Kidney (tissue), 14 donors: Measurements from ENCODE around the gene GSTT2B. TPM values are rescaled to one million over a fixed set of nuclear protein-coding genes. Genes with fewer than 3 reads are reported as not detected.
"Not testable (repeated sequence)": the region's sequence is repeated elsewhere in the genome, so short reads cannot be mapped to it uniquely, and the experiment has no call there.

Experiments
- DNase-seq, 5 donors: peaks; one replicate each; pipeline ENCODE4 v3.0.0-alpha.2; 2013 to 2020
- FAIRE-seq: peaks from 2 replicates; lab custom pipeline; 2012; peaks lifted over from hg19 to GRCh38; lab: Jason Lieb, UNC
- H3K27ac ChIP-seq, 2 donors: one replicate each; pipeline ENCODE4 v1.7.0; 2013; ENCODE audit warnings: low read depth in 2 of 2, low read length in 2 of 2, inconsistent platforms in 1 of 2
- H3K27me3 ChIP-seq: one replicate; pipeline ENCODE4 v1.7.1; 2013; ENCODE audit warnings: low read length, inconsistent platforms; ENCODE audit not compliant: control insufficient read depth, insufficient read depth
- H3K36me3 ChIP-seq, 3 donors: one replicate each; pipeline versions ENCODE4 v1.7.0 to v1.7.1; 2013; ENCODE audit warnings: low read length in 3 of 3, control low read depth in 1 of 3, inconsistent platforms in 1 of 3; ENCODE audit not compliant: insufficient read depth in 3 of 3, control insufficient read depth in 2 of 3
- H3K4me1 ChIP-seq, 3 donors: one replicate each; pipeline versions ENCODE4 v1.7.0 to v1.7.1; 2013; ENCODE audit warnings: low read length in 3 of 3, inconsistent platforms in 1 of 3, low read depth in 1 of 3; ENCODE audit not compliant: control insufficient read depth in 2 of 3, insufficient read depth in 2 of 3
- H3K4me3 ChIP-seq, 3 donors: one replicate each; pipeline versions ENCODE4 v1.7.0 to v1.8.1; 2013; ENCODE audit warnings: low read length in 3 of 3, control low read depth in 1 of 3, inconsistent platforms in 1 of 3
- H3K9ac ChIP-seq, 3 donors: one replicate each; pipeline versions ENCODE4 v1.7.0 to v1.7.1; 2013; ENCODE audit warnings: low read length in 3 of 3, control low read depth in 1 of 3, inconsistent platforms in 1 of 3
- H3K9me3 ChIP-seq, 3 donors: one replicate each; pipeline versions ENCODE4 v1.7.0 to v1.7.1; 2013; ENCODE audit warnings: low read length in 3 of 3, control low read depth in 1 of 3, inconsistent platforms in 1 of 3; ENCODE audit not compliant: control insufficient read depth in 2 of 3, insufficient read depth in 1 of 3
- intact Hi-C: fragments of 100-400 bp; cut with DNase I; formaldehyde crosslinking; loops from one replicate; pipeline ENCODE4 v1.11.1; 2022
- polyA plus RNA-seq: library from polyadenylated mRNA; stranded (reverse); fragments of 350-450 nt; fragmentation: Illumina TruSeq; extraction: RNeasy Lipid Tissue Mini Kit (QIAGEN cat#74804); gene quantifications from one replicate; pipeline ENCODE4 v1.2.3, GENCODE V29; 2014; ENCODE audit warnings: low read depth, low replicate concordance; ENCODE audit not compliant: insufficient read depth
- total RNA-seq: library from RNA; stranded (reverse); fragmentation: NEBNext Ultra II Directional; extraction: Animal tissue kit (Norgen Biotek cat#: 25700); gene quantifications from one replicate; pipeline ENCODE4 v1.2.1, GENCODE V29; 2021
- TF ChIP-seq, protein P1 (sequence below): IDR thresholded peaks from 3 replicates; pipeline ENCODE4 v1.5.1; 2012; ENCODE audit warnings: mild to moderate bottlenecking, moderate library complexity, borderline replicate concordance; ENCODE audit not compliant: insufficient read depth; ENCODE audit errors: extremely low read depth
- donor health status: control.
- donor health status: control.
- donor health status: control.
- donor health status: control.
- donor health status: control.
- donor health status: DM: yes; HTN: yes; CAD: no.
- donor health status: Normal renal cell carcinoma (clear cell type).

GSTT2B gene
- total and polyA plus RNA-seq, 2 donors from 2014 or later, result 10.8 to 20.6 TPM

DNA sequence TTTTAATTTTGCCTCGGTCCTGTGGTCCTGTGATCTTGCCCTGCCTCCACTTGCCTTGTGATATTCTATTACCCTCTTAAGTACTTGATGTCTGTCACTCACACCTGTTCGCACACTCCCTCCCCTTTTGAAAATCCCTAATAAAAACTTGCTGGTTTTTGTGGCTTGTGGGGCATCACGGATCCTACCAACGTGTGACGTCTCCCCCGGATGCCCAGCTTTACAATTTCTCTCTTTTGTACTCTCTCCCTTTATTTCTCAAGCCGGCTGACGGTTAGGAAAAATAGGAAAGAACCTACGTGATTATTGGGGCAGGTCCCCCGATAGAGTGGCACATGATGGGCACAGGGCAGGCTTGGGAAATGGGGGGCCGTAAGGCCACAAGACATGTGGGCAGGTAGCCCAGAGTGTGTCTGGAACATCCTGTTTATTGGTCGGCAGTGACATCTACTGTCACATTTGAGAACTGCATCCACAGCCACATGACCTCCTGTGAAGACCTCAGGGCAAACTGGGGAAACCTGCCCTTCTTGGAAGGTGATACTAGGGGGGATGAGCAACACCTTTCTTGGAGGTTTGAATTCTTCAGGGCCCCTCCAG, 4.6 kb downstream of the GSTT2B start:
- FAIRE-seq, H3K9me3 ChIP-seq, H3K9ac ChIP-seq, H3K36me3 ChIP-seq, H3K27ac ChIP-seq, H3K4me1 ChIP-seq, H3K27me3 ChIP-seq, intact Hi-C loops, H3K4me3 ChIP-seq: not testable (repeated sequence)
- TF ChIP-seq, protein P1, sequence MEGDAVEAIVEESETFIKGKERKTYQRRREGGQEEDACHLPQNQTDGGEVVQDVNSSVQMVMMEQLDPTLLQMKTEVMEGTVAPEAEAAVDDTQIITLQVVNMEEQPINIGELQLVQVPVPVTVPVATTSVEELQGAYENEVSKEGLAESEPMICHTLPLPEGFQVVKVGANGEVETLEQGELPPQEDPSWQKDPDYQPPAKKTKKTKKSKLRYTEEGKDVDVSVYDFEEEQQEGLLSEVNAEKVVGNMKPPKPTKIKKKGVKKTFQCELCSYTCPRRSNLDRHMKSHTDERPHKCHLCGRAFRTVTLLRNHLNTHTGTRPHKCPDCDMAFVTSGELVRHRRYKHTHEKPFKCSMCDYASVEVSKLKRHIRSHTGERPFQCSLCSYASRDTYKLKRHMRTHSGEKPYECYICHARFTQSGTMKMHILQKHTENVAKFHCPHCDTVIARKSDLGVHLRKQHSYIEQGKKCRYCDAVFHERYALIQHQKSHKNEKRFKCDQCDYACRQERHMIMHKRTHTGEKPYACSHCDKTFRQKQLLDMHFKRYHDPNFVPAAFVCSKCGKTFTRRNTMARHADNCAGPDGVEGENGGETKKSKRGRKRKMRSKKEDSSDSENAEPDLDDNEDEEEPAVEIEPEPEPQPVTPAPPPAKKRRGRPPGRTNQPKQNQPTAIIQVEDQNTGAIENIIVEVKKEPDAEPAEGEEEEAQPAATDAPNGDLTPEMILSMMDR, result peak; percentile 96
- DNase-seq, result peak in 4 of 5 donors; percentile 73 to 86 (median 80)

DNA sequence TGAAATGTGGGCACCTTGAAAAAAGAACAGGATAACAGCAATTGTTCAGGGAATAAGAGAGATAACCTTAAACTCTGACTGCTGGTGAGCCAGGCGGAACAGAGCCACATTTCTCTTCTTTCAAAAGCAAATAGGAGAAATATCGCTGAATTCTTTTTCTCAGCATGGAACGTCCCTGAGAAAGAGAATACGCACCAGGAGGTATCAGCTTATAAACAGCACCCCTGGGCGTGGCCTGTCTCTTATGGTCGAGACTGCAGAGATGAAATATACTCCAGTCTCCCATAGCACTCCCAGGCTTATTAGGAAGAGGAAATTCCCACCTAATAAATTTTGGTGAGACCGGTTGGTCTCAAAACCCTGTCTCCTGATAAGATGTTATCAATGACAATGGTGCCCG, 5.1 kb downstream of the GSTT2B start:
- H3K4me1 ChIP-seq, H3K27me3 ChIP-seq, DNase-seq, H3K27ac ChIP-seq, FAIRE-seq, H3K9ac ChIP-seq, intact Hi-C loops, H3K9me3 ChIP-seq, H3K36me3 ChIP-seq, H3K4me3 ChIP-seq: not testable (repeated sequence)

DNA sequence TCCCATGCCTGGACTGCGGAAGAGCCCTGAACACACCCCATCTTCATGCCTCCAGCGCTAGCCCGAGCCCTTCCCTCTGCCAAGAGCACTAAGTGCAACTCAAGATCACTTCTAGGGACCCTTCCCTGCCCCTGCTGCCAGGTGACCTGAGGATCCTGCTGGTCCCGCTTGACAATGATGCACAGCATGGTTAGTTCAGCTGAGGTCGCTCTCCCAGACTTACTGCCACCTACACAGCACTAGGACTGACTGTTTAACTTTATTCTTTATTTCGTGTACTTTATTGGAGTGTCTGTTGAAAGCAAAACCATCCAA, 6.0 kb downstream of the GSTT2B start:
- H3K4me3 ChIP-seq, H3K27me3 ChIP-seq, H3K4me1 ChIP-seq, H3K9me3 ChIP-seq, intact Hi-C loops, DNase-seq, FAIRE-seq, H3K36me3 ChIP-seq, H3K27ac ChIP-seq, H3K9ac ChIP-seq: not testable (repeated sequence)

DNA sequence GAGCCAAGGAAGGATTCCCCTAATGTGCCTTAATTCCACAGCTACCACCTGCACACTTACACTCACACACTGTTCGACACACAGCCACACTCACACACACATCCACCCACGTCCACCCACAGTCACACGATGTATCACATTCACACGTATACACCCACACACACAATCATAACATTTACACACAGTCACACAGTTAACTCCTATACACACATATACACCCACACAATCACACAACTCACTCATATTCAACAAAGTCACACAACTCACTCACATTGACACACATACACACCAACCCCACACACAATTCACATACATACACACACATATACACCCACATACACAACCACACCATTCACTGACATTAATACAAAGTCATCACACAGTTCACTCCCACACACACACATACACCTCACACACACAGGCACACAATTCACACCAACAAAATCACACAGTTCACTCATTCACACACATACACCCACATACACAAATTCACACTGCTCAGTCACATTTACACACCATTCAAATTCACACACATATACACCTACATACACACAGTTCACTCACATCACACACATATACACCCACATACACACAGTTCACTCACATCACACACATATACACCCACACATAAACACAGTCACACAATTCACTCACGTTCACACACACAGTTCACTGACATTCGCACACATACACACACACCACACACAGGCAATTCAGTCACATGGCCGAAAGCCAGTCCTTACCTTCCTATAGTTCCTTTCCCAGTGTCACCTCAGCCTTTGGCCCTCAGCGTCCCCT, 6.6 kb downstream of the GSTT2B start:
- H3K4me3 ChIP-seq, H3K9ac ChIP-seq, H3K9me3 ChIP-seq, H3K36me3 ChIP-seq, FAIRE-seq, DNase-seq, H3K4me1 ChIP-seq, H3K27ac ChIP-seq, intact Hi-C loops, H3K27me3 ChIP-seq: not testable (repeated sequence)

DNA sequence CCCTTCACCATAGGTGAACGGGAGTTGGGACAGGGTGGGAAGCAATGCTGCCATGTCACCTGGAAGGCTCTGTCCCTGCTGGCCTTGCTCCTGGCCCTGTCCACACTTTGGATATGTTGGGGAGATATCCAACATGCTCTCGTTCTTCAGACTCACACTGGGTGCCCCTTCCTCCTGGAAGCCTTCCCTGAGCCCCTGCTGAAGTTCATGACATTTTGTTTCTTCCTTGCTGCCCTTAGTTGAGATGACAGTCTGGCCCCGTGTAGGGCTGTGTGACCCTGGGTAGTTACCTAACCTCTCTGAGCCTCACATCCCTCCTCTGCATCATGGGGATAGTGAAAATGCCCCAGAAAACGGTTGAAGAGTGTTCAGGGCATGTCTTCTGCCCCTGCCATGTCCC, 7.5 kb downstream of the GSTT2B start:
- DNase-seq, H3K27ac ChIP-seq, H3K4me1 ChIP-seq, H3K27me3 ChIP-seq, H3K4me3 ChIP-seq, H3K9ac ChIP-seq, intact Hi-C loops, H3K36me3 ChIP-seq, H3K9me3 ChIP-seq, FAIRE-seq: not testable (repeated sequence)

DNA sequence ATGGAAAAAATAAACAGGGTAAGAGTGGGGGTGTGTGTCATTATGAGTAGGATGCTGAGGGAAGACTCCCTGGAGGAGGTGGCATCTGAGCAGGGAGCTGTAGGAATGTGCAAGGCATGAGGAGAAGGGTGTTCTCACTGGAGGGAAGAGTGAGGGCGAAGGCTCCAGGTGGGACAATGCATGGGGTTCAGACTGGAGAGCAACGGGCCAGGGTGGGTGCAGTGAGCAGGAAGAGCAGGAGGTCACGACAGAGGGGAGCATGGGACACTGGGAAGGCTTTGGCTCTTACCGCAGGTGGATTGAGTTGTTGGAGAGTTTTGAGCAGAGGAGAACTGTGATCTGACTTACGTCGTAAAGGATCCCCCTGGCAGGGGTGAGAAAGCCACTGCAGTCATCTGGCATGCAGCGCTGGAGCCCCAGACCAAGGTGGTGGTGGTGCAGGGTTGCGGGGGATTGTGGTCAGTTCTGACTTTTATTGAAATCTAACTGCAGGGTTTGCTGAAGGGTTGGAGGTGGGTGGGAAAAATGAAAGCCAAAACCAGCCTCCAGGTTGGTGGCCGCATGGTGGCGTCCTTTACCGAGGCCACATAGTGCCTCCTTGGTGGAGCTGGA, 8.1 kb downstream of the GSTT2B start:
- H3K27ac ChIP-seq, H3K9me3 ChIP-seq, H3K27me3 ChIP-seq, H3K4me1 ChIP-seq, intact Hi-C loops, H3K36me3 ChIP-seq, H3K9ac ChIP-seq, FAIRE-seq, H3K4me3 ChIP-seq: not testable (repeated sequence)
- peak in 1 of 5 donors; percentile 19 for DNase-seq

DNA sequence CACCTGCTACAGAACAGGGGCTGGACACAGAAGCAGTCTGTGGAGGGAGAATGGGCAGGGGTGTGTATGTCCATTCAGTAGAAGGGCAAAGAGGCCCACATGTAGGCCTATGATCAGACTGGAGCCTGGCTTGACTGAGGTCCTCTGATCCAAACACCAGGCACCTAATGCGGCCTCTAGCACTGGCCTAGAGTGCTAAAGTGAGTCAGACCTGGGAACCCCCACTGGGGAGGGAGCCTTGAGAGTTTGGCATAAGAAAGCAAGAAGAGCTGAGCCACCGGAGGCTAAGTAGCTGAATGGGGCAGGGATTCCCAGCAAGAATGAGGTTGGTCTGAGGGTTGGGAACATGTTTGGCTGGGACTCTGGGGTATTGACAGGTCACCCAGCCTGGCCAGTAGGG, 9.6 kb downstream of the GSTT2B start:
- H3K27ac ChIP-seq, intact Hi-C loops, H3K9ac ChIP-seq, H3K9me3 ChIP-seq, H3K4me1 ChIP-seq, H3K27me3 ChIP-seq, H3K4me3 ChIP-seq, H3K36me3 ChIP-seq, DNase-seq, FAIRE-seq: not testable (repeated sequence)
